ENCODE results near the gene MINDY1.
A peak's percentile ranks its signal among the peaks of the same experiment; 100 is the strongest.

MINDY1 gene

GRCh38 chr1:151011154-151011850 lies 4.6 kb upstream of the MINDY1 start:
- no peak for TF ChIP-seq CTCF (IDR thresholded peaks at IDR 0.05; ENCODE audit: low read depth, low read length)
- no peak for DNase-seq (ENCODE audit: extremely low read depth, low read depth)

- no peak for DNase-seq (ENCODE audit: extremely low read depth, low read depth)
- TF ChIP-seq CTCF (IDR thresholded peaks at IDR 0.05; ENCODE audit: low read depth, low read length): no peak
Measured at GRCh38 chr1:151010346-151010726, 3.6 kb upstream of the MINDY1 start.

GRCh38 chr1:151009674-151010345 lies 3.1 kb upstream of the MINDY1 start:
- DNase-seq (ENCODE audit: extremely low read depth, low read depth): no peak
- no peak for TF ChIP-seq CTCF (IDR thresholded peaks at IDR 0.05; ENCODE audit: low read depth, low read length)

GRCh38 chr1:151009206-151009587 lies 2.5 kb upstream of the MINDY1 start:
- TF ChIP-seq CTCF (IDR thresholded peaks at IDR 0.05; ENCODE audit: low read depth, low read length): no peak
- DNase-seq (ENCODE audit: extremely low read depth, low read depth): no peak

- DNase-seq (ENCODE audit: extremely low read depth, low read depth): peak; percentile 93
- no peak for TF ChIP-seq CTCF (IDR thresholded peaks at IDR 0.05; ENCODE audit: low read depth, low read length)
Measured at GRCh38 chr1:151008244-151009205, 1.8 kb upstream of the MINDY1 start, which contains the start of gene PRUNE1. PRUNE1 (plus strand) TSS chr1:151008449; CDS start chr1:151008633, 184 bp downstream.

GRCh38 chr1:151007853-151008243 lies 1.1 kb upstream of the MINDY1 start:
- no peak for DNase-seq (ENCODE audit: extremely low read depth, low read depth)
- TF ChIP-seq CTCF (IDR thresholded peaks at IDR 0.05; ENCODE audit: low read depth, low read length): no peak

Measured in AG09319 (cell line).